Natural killer cell treated with Interleukin-12 subunit alpha and Interleukin-12 subunit beta and Interleukin-15 and Interleukin-18, amount 100 ng/mL, for 72 hours (primary cell): ENCODE data around the gene CCDC17. TPM values are rescaled to one million over a fixed set of nuclear protein-coding genes. Genes with fewer than 3 reads are reported as not detected.

Experiments used
- ATAC-seq, 2 donors: fragments of 150-1000 bp; cut with Tn5 transposase in 1 of 2; sonication (Bioruptor Pico), chemical (Tn5 transposase) in 1 of 2; 2 replicates each; pipeline ENCODE4 v1.10.0; 2021
- DNase-seq: peaks from one replicate; pipeline ENCODE4 v3.0.0; 2022; ENCODE audit warnings: low spot score
- H3K27ac Mint-ChIP-seq, 2 donors: 1 replicate in 1 of 2; 2 replicates in 1 of 2; pipeline ENCODE4 v1.8.0; 2022; ENCODE audit warnings: mixed read lengths in 2 of 2, mild to moderate bottlenecking in 1 of 2, moderate library complexity in 1 of 2
- H3K27me3 Mint-ChIP-seq, 2 donors: 1 replicate in 1 of 2; 2 replicates in 1 of 2; pipeline ENCODE4 v1.8.0; 2022; ENCODE audit warnings: mixed read lengths in 2 of 2
- H3K36me3 Mint-ChIP-seq: one replicate; pipeline ENCODE4 v1.8.0; 2022; ENCODE audit warnings: mixed read lengths
- H3K4me1 Mint-ChIP-seq, 2 donors: 1 replicate in 1 of 2; 2 replicates in 1 of 2; pipeline ENCODE4 v1.8.0; 2022; ENCODE audit warnings: low read depth in 2 of 2, mixed read lengths in 2 of 2, mild to moderate bottlenecking in 1 of 2
- H3K4me3 Mint-ChIP-seq: one replicate; pipeline ENCODE4 v1.8.0; 2022; ENCODE audit warnings: mixed read lengths
- H3K9me3 Mint-ChIP-seq: 2 replicates; pipeline ENCODE4 v1.8.0; 2022; ENCODE audit warnings: mixed read lengths
- total RNA-seq, 2 donors: library from RNA; stranded (reverse); gene quantifications; one replicate each; pipeline ENCODE4 v1.2.3, GENCODE V29; 2022

The CCDC17 gene
- total RNA-seq: 1 to 10 TPM; 4.4 to 6.9 TPM

GRCh38 chr1:45623972-45624371 is at the start of gene CCDC17:
CCDC17 (minus strand) TSS chr1:45624054; CDS start chr1:45623909, 145 bp downstream.
- Mint-ChIP-seq H3K36me3 (no peaks in the 10 kb centered on the region), H3K27me3 (no peaks in the 10 kb centered on the region), H3K9me3 (no peaks in the 10 kb centered on the region), H3K4me1 (no peaks in the 10 kb centered on the region), H3K27ac (peak within 1 kb of the TSS; percentile 10 to 51), H3K4me3 (no peak within 1 kb of the TSS)
- ATAC-seq (no peak), DNase-seq (no peak)

GRCh38 chr1:45669859-45670655 is 46.2 kb upstream of the CCDC17 start:
- no peaks in the 10 kb centered on the region for H3K36me3 Mint-ChIP-seq
- H3K4me1 Mint-ChIP-seq: peaks cover 34 to 43% of the 10 kb centered on the region in 2 donors
- DNase-seq: no peak
- ATAC-seq: no peak
- H3K9me3 Mint-ChIP-seq: no peaks in the 10 kb centered on the region
- no peaks in the 10 kb centered on the region for H3K27me3 Mint-ChIP-seq
- H3K27ac Mint-ChIP-seq: no peak overlapping the region
- H3K4me3 Mint-ChIP-seq: no peak overlapping the region

GRCh38 chr1:45669379-45669778 is 45.5 kb upstream of the CCDC17 start:
- Mint-ChIP-seq H3K36me3 (no peaks in the 10 kb centered on the region), H3K27ac (no peak overlapping the region), H3K9me3 (no peaks in the 10 kb centered on the region), H3K27me3 (no peaks in the 10 kb centered on the region), H3K4me3 (no peak overlapping the region), H3K4me1 (peaks cover 29 to 37% of the 10 kb centered on the region in 2 donors)
- DNase-seq (no peak), ATAC-seq (no peak)

GRCh38 chr1:45668526-45668925 is 44.7 kb upstream of the CCDC17 start:
- H3K36me3 Mint-ChIP-seq: no peaks in the 10 kb centered on the region
- H3K27me3 Mint-ChIP-seq: no peaks in the 10 kb centered on the region
- H3K4me3 Mint-ChIP-seq: no peak overlapping the region
- no peak for ATAC-seq
- no peaks in the 10 kb centered on the region for H3K9me3 Mint-ChIP-seq
- H3K27ac Mint-ChIP-seq: no peak overlapping the region
- peaks cover 28 to 36% of the 10 kb centered on the region in 2 donors for H3K4me1 Mint-ChIP-seq
- no peak for DNase-seq

GRCh38 chr1:45667321-45668111 is 43.7 kb upstream of the CCDC17 start:
- no peaks in the 10 kb centered on the region for H3K27me3 Mint-ChIP-seq
- H3K4me3 Mint-ChIP-seq: no peak overlapping the region
- H3K4me1 Mint-ChIP-seq: peaks cover 24 to 33% of the 10 kb centered on the region in 2 donors
- no peak overlapping the region for H3K27ac Mint-ChIP-seq
- no peaks in the 10 kb centered on the region for H3K36me3 Mint-ChIP-seq
- ATAC-seq (no peak), DNase-seq (no peak)
- H3K9me3 Mint-ChIP-seq: no peaks in the 10 kb centered on the region

GRCh38 chr1:45666836-45667235 is 43.0 kb upstream of the CCDC17 start:
- no peak for ATAC-seq
- no peaks in the 10 kb centered on the region for H3K9me3 Mint-ChIP-seq
- no peaks in the 10 kb centered on the region for H3K27me3 Mint-ChIP-seq
- no peak overlapping the region for H3K27ac Mint-ChIP-seq
- no peak for DNase-seq
- no peak overlapping the region for H3K4me3 Mint-ChIP-seq
- no peaks in the 10 kb centered on the region for H3K36me3 Mint-ChIP-seq
- H3K4me1 Mint-ChIP-seq: peaks cover 22 to 30% of the 10 kb centered on the region in 2 donors

DNA sequence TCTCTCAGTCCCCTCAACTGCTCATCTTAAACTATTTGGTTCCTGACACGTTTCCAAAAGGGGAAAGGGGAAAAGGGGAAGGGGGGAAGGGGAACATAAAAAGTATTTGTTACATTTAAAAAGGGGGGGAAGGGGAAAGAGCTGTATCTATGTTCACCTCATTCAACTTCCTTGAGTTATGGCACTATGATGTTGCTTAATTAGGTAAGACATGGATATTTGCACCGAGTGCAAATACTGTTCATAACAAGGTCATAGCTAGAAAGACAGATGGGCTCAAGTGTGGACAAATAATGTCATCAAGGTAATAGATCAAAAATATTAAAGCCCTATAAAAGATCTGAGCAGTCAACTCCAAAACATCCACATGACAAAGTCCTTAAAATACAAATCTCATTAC is 36.5 kb upstream of the CCDC17 start:
- H3K36me3 Mint-ChIP-seq: peaks cover 21% of the 10 kb centered on the region
- peaks cover 9 to 13% of the 10 kb centered on the region in 2 donors for H3K4me1 Mint-ChIP-seq
- no peak for DNase-seq
- H3K9me3 Mint-ChIP-seq: no peaks in the 10 kb centered on the region
- H3K27ac Mint-ChIP-seq: no peak overlapping the region
- H3K4me3 Mint-ChIP-seq: no peak overlapping the region
- ATAC-seq: no peak
- H3K27me3 Mint-ChIP-seq: no peaks in the 10 kb centered on the region

DNA sequence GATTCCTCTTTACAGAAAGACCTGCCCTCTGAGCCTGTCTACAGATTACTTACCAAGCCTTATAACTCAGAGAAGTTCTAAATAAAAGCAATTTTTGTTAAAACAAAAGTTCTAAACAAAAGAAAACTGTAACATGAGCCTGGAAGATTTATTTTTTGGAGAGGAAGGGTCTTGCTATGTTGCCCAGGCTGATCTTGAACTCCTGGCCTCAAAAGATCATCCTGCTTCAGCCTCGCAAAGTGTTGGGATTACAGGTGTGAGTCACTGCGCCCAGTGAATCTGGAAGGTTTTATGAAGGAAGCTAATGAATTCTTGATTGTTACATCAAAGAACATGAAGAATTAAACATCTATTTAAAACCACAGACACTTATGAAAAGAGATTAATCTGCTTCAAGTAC is 35.4 kb upstream of the CCDC17 start:
- Mint-ChIP-seq H3K27me3 (no peaks in the 10 kb centered on the region), H3K27ac (no peak overlapping the region), H3K36me3 (peaks cover 31% of the 10 kb centered on the region), H3K4me1 (peaks cover 9 to 19% of the 10 kb centered on the region in 2 donors), H3K4me3 (no peak overlapping the region), H3K9me3 (no peaks in the 10 kb centered on the region)
- DNase-seq: no peak
- no peak for ATAC-seq

DNA sequence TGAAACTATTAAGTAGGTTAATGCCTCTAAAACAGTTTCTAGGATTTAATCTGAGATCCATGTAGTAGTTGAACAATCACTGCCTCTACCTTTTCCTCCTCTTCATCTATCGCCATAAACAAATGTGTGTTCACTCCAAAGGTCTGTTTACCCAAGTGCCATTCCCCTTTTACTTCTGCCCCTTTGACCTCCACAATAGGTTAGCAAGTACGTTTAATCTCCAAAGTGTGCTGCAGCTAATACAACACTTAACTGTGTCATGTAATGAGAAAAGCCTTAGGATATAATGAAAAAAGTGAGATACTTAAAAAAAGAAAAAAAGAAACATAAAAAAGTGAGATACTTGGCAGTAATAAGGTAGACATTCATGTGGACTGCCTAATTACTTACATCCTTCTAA is 34.3 kb upstream of the CCDC17 start:
- H3K36me3 Mint-ChIP-seq: peaks cover 31% of the 10 kb centered on the region

DNA sequence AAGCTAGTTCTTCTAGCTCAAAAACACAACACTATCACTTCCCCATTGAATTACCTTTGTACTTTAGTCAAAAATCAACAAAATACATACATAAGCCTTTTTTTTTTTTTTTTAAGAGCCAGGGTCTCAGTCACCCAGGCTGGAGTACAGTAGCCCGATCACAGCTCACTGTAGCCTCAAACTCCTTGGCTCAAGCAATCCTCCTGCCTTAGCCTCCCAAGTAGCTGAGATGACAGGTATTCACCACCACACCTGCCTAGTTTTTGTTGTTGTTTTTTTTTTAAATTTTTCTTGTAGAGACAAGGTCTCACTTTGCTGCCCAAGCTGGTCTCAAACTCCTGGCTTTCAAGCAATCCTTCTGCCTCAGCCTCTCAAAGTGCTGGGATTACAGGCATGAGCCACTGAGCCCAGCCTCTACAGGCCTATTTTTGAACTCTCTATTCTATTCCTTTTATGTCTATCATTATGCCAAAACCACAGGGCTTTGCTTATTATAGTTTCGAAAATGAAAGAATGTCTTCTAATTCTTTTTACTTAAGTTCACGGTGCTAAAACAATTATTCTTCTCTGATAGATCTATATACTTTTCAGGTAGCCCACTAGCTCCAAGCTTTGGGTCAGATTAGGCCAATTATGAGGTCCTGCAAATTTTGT is 32.8 kb upstream of the CCDC17 start:
- no peak for DNase-seq
- H3K27ac Mint-ChIP-seq: no peak overlapping the region

More for the DNA sequence above, 34.3 kb upstream of the CCDC17 start:
- ATAC-seq (no peak), DNase-seq (no peak)
- no peaks in the 10 kb centered on the region for H3K27me3 Mint-ChIP-seq
- H3K4me3 Mint-ChIP-seq: no peak overlapping the region
- peaks cover 5 to 14% of the 10 kb centered on the region in 2 donors for H3K4me1 Mint-ChIP-seq
- no peaks in the 10 kb centered on the region for H3K9me3 Mint-ChIP-seq
- no peak overlapping the region for H3K27ac Mint-ChIP-seq

DNA sequence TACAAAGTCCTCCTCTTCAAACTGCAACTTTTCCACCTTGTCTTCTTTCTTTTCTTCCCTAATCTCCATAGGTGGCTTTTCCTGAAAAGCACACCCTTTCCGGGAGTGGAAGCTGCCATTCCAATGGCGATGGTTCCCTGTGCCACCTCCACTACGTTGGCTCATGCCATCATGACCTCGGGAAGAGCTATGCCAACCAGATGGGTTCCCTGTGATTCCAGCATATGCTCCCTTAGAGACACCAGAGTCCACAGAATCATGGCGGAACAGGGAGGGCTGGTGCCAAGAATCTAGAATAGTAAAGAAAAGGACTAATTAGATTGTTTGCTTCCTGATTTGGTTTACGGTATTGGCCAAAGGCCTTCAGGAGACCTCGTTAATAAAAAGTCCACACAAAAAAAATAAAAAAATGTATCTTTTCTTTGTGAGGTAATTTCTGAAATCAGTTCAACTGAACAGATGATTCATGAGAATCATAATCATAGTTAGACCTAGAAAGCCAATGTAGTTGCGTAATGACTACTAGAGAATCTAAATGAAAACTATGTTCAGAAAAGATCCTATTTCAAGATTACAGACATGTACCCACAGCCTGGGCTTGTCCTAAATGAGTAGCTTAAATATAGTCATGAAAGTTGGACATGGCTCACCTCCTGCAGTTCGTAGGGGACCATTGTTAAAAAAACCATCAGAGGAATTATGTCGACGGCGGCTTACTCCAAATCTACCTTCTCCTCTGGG is 30.9 kb upstream of the CCDC17 start:
- Mint-ChIP-seq H3K4me1 (peaks cover 7 to 8% of the 10 kb centered on the region in 2 donors), H3K27me3 (no peaks in the 10 kb centered on the region), H3K4me3 (peak overlapping the region; percentile 48), H3K36me3 (peaks cover 27% of the 10 kb centered on the region), H3K9me3 (no peaks in the 10 kb centered on the region), H3K27ac (peak overlapping the region in 1 of 2 donors; percentile 45)
- DNase-seq: no peak
- peak in 1 of 2 donors; percentile 85 for ATAC-seq

More for the DNA sequence above, 32.8 kb upstream of the CCDC17 start:
- Mint-ChIP-seq H3K27me3 (no peaks in the 10 kb centered on the region), H3K4me3 (no peak overlapping the region), H3K4me1 (peaks cover 5 to 13% of the 10 kb centered on the region in 2 donors), H3K36me3 (peaks cover 31% of the 10 kb centered on the region), H3K9me3 (no peaks in the 10 kb centered on the region)
- no peak for ATAC-seq

GRCh38 chr1:45647248-45648021 is 23.6 kb upstream of the CCDC17 start:
- Mint-ChIP-seq H3K9me3 (no peaks in the 10 kb centered on the region), H3K36me3 (peaks cover 4% of the 10 kb centered on the region), H3K27me3 (no peaks in the 10 kb centered on the region), H3K4me1 (peaks cover 4 to 8% of the 10 kb centered on the region in 2 donors), H3K27ac (no peak overlapping the region), H3K4me3 (peak overlapping the region; percentile 11)
- DNase-seq (no peak), ATAC-seq (no peak)

- Mint-ChIP-seq H3K9me3 (no peaks in the 10 kb centered on the region), H3K4me3 (no peak overlapping the region), H3K36me3 (peaks cover 12% of the 10 kb centered on the region), H3K27me3 (no peaks in the 10 kb centered on the region), H3K4me1 (peaks cover 4 to 5% of the 10 kb centered on the region in 2 donors), H3K27ac (no peak overlapping the region)
- no peak for ATAC-seq
- DNase-seq: no peak
Observed at GRCh38 chr1:45644661-45645060, 20.8 kb upstream of the CCDC17 start.
